PFSK-1 (cell line): ENCODE measurements around the gene PRAMEF8. TPM values are rescaled to one million over a fixed set of nuclear protein-coding genes. Genes with fewer than 3 reads are reported as not detected.
"Not testable (repeated sequence)": the region's sequence is repeated elsewhere in the genome, so short reads cannot be mapped to it uniquely, and the experiment has no call there.

Source experiments
- FOXP2 ChIP-seq: optimal IDR thresholded peaks from 2 replicates; pipeline ENCODE3; 2011; ENCODE audit warnings: borderline replicate concordance, control low read depth, inconsistent platforms; ENCODE audit not compliant: insufficient read depth; ENCODE audit errors: extremely low read length, extremely low read depth
- POLR2AphosphoS5 ChIP-seq: IDR thresholded peaks from 2 replicates; pipeline ENCODE4 v1.6.1; 2012; ENCODE audit warnings: low read depth, mild to moderate bottlenecking, control low read depth, low read length, moderate library complexity
- REST ChIP-seq, 2 experiments: IDR thresholded peaks; 2 replicates each; pipeline versions ENCODE4 v1.6.1 to v1.8.0; 2011 to 2012; ENCODE audit warnings: low read depth in 2 of 2, low read length in 2 of 2, control low read depth in 1 of 2, inconsistent platforms in 1 of 2, mild to moderate bottlenecking in 1 of 2, moderate library complexity in 1 of 2; ENCODE audit not compliant: insufficient read depth in 1 of 2
- SIN3A ChIP-seq: IDR thresholded peaks from 2 replicates; pipeline ENCODE4 v1.6.1; 2012; ENCODE audit warnings: mild to moderate bottlenecking, low read length, moderate library complexity, borderline replicate concordance; ENCODE audit not compliant: insufficient read depth
- TAF1 ChIP-seq: IDR thresholded peaks from 2 replicates; pipeline ENCODE4 v1.6.1; 2012; ENCODE audit warnings: low read length, control low read depth, borderline replicate concordance; ENCODE audit not compliant: insufficient read depth
- polyA plus RNA-seq: library from polyadenylated mRNA; unstranded; fragments of >200 nt; gene quantifications from one replicate; pipeline ENCODE4 v1.2.1, GENCODE V29; 2012; ENCODE audit warnings: low read depth, missing spikeins; ENCODE audit not compliant: insufficient read length

PRAMEF8 gene
- not detected for polyA plus RNA-seq

- not testable (repeated sequence) for TF ChIP-seq TAF1; POLR2AphosphoS5; REST (IDR thresholded peaks at IDR 0.05; ENCODE audit: insufficient read depth in 1 of 2, low read depth in 2 of 2, low read length in 2 of 2)
These were observed at the start of gene PRAMEF8 for GRCh38 chr1:13285037-13285436. PRAMEF8 (minus strand) TSS chr1:13285137; CDS start chr1:13284091, 1,046 bp downstream.

- not testable (repeated sequence) for TF ChIP-seq FOXP2, POLR2AphosphoS5, TAF1
These were observed 30.3 kb upstream of the PRAMEF8 start, which contains the start of gene PRAMEF15 for GRCh38 chr1:13315281-13315680. PRAMEF15 (plus strand) TSS chr1:13315581; CDS start chr1:13318408, 2,827 bp downstream.

DNA sequence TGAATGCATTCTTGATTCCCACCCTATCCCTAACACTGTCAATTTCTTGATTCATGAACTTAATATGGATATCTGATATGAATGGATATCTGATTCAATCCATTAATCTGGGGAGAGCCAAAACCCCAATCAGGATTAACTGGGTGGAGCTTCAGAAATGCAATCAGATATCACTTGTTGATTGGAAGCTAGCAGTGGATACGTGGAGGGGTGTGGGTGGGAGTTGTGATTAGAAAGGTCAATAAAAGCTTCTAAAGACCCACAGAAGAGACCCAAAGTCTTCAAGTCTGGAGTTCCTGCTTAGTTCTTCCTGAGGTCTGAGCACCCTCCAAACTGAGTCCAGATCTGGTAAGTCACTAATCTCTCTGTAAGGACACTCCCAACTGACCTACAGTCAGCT is 18.3 kb upstream of the PRAMEF8 start, which contains the start of gene PRAMEF33:
Gene PRAMEF33 (plus strand): TSS at position 301 of the 400 bp plus-strand sequence. CDS start 2,416 bp downstream, outside the sequence.
- not testable (repeated sequence) for TF ChIP-seq REST (IDR thresholded peaks at IDR 0.05; ENCODE audit: insufficient read depth in 1 of 2, low read depth in 2 of 2, low read length in 2 of 2); POLR2AphosphoS5; SIN3A

- TF ChIP-seq SIN3A, TAF1, FOXP2: not testable (repeated sequence)
These were observed 31.0 kb downstream of the PRAMEF8 start, which contains the start of gene PRAMEF5 for GRCh38 chr1:13253898-13254297. PRAMEF5 (plus strand) TSS chr1:13254198; CDS start chr1:13259269, 5,071 bp downstream.
